ENCODE measurements around the gene MGP. TPM values are rescaled to one million over a fixed set of nuclear protein-coding genes. Genes with fewer than 3 reads are reported as not detected.

MGP gene
- total and polyA plus RNA-seq, 2 of the 13 experiments (the other 11 are each of a cell fraction or from before 2014, with no cell fraction given): not detected

DNA sequence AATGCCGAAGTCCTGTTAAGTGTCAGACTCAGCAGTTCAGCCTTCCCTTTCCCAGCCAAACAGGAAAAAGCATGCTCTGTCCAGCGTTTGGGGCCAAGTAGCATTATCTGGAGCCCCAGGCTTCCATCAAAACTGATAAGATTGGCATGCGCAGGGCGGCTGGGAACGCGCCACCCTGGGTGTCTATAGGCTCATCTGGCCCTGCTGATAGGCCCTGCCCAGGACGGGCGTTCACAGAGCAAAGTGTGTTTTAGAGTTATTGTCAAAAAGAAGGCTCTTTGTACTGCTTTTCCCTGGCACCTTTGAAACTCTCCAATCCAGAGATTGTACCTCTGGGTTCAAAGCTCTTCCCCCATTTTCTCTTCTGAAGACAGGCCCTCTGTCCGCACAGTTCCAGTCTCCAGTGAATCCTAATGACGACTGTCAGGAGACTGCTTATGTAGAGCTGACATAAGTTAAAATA, 42.2 kb downstream of the MGP start, which contains the start of gene ART4 (continued):
- no peak for TF ChIP-seq ZNF18 (CRISPR knock-in tag; IDR thresholded peaks at IDR 0.05; ENCODE audit: insufficient replicate concordance)
- TF ChIP-seq ZNF644 (CRISPR knock-in tag; IDR thresholded peaks at IDR 0.05; ENCODE audit: low read depth): peak; percentile 65; the same call in 1 of the 2 replicates
- peak; percentile 72 for TF ChIP-seq POLR2G (IDR thresholded peaks at IDR 0.05; ENCODE audit: low read depth, low read length)
- TF ChIP-seq, protein P1, sequence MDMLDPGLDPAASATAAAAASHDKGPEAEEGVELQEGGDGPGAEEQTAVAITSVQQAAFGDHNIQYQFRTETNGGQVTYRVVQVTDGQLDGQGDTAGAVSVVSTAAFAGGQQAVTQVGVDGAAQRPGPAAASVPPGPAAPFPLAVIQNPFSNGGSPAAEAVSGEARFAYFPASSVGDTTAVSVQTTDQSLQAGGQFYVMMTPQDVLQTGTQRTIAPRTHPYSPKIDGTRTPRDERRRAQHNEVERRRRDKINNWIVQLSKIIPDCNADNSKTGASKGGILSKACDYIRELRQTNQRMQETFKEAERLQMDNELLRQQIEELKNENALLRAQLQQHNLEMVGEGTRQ (IDR thresholded peaks at IDR 0.05; ENCODE audit: low read depth, low read length): no peak
- TF ChIP-seq, protein P1 (CRISPR knock-in tag; IDR thresholded peaks at IDR 0.05; ENCODE audit: borderline replicate concordance): no peak
- peak; percentile 20; the same call in 1 of the 2 replicates for TF ChIP-seq RXRA (CRISPR knock-in tag; IDR thresholded peaks at IDR 0.05)
- peak; percentile 47; a peak in 2 of 4 replicates for TF ChIP-seq POLR2A (IDR thresholded peaks at IDR 0.05; ENCODE audit: insufficient read depth in 1 of 2, low read depth in 2 of 2, low read length in 2 of 2)
- TF ChIP-seq, protein P2, sequence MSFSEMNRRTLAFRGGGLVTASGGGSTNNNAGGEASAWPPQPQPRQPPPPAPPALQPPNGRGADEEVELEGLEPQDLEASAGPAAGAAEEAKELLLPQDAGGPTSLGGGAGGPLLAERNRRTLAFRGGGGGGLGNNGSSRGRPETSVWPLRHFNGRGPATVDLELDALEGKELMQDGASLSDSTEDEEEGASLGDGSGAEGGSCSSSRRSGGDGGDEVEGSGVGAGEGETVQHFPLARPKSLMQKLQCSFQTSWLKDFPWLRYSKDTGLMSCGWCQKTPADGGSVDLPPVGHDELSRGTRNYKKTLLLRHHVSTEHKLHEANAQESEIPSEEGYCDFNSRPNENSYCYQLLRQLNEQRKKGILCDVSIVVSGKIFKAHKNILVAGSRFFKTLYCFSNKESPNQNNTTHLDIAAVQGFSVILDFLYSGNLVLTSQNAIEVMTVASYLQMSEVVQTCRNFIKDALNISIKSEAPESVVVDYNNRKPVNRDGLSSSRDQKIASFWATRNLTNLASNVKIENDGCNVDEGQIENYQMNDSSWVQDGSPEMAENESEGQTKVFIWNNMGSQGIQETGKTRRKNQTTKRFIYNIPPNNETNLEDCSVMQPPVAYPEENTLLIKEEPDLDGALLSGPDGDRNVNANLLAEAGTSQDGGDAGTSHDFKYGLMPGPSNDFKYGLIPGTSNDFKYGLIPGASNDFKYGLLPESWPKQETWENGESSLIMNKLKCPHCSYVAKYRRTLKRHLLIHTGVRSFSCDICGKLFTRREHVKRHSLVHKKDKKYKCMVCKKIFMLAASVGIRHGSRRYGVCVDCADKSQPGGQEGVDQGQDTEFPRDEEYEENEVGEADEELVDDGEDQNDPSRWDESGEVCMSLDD (CRISPR knock-in tag; IDR thresholded peaks at IDR 0.05; ENCODE audit: borderline replicate concordance): no peak
- TF ChIP-seq, protein P3, sequence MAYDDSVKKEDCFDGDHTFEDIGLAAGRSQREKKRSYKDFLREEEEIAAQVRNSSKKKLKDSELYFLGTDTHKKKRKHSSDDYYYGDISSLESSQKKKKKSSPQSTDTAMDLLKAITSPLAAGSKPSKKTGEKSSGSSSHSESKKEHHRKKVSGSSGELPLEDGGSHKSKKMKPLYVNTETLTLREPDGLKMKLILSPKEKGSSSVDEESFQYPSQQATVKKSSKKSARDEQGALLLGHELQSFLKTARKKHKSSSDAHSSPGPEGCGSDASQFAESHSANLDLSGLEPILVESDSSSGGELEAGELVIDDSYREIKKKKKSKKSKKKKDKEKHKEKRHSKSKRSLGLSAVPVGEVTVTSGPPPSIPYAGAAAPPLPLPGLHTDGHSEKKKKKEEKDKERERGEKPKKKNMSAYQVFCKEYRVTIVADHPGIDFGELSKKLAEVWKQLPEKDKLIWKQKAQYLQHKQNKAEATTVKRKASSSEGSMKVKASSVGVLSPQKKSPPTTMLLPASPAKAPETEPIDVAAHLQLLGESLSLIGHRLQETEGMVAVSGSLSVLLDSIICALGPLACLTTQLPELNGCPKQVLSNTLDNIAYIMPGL (CRISPR knock-in tag; IDR thresholded peaks at IDR 0.05; ENCODE audit: borderline replicate concordance in 1 of 2, low read depth in 1 of 2): peak; percentile 53 to 60; a peak in 2 of 4 replicates
- TF ChIP-seq BCL6 (CRISPR knock-in tag; IDR thresholded peaks at IDR 0.05): peak; percentile 33; the same call in 1 of the 2 replicates
- TF ChIP-seq ZNF234 (CRISPR knock-in tag; conservative IDR thresholded peaks at IDR 0.05): no peak
- TF ChIP-seq ERF (CRISPR knock-in tag; IDR thresholded peaks at IDR 0.05): peak; percentile 76; the same call in 1 of the 2 replicates
- TF ChIP-seq KLF9 (CRISPR knock-in tag; IDR thresholded peaks at IDR 0.05; ENCODE audit: low read depth): 0 out of 2 replicates have a peak, but pooled peaks have one; percentile 58
- peak; percentile 77 for TF ChIP-seq PHF21A (CRISPR knock-in tag; IDR thresholded peaks at IDR 0.05)
- TF ChIP-seq, protein P4, sequence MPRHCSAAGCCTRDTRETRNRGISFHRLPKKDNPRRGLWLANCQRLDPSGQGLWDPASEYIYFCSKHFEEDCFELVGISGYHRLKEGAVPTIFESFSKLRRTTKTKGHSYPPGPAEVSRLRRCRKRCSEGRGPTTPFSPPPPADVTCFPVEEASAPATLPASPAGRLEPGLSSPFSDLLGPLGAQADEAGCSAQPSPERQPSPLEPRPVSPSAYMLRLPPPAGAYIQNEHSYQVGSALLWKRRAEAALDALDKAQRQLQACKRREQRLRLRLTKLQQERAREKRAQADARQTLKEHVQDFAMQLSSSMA (CRISPR knock-in tag; IDR thresholded peaks at IDR 0.05): no peak
- TF ChIP-seq HDAC2 (CRISPR knock-in tag; IDR thresholded peaks at IDR 0.05): peak; percentile 42; the same call in 1 of the 2 replicates
- TF ChIP-seq HOXA3 (CRISPR knock-in tag; IDR thresholded peaks at IDR 0.05): peak; percentile 64; the same call in 1 of the 2 replicates
- peak; percentile 51 for TF ChIP-seq ZFY (CRISPR knock-in tag; IDR thresholded peaks at IDR 0.05)
- TF ChIP-seq ZNF503 (CRISPR knock-in tag; IDR thresholded peaks at IDR 0.05): 0 out of 2 replicates have a peak, but pooled peaks have one; percentile 26
